Measurements from ENCODE around the gene ERLEC1. TPM values are rescaled to one million over a fixed set of nuclear protein-coding genes. Genes with fewer than 3 reads are reported as not detected.
"Not testable (repeated sequence)": the region's sequence is repeated elsewhere in the genome, so short reads cannot be mapped to it uniquely, and the experiment has no call there.

The ERLEC1 gene
- polyA plus RNA-seq, 3 donors from 2014 or later = 43.2 to 94.3 (median 46.0) TPM

- no peak for DNase-seq
- H3K9me3 Mint-ChIP-seq = no peaks in the 10 kb centered on the region
- H3K4me3 Mint-ChIP-seq = no peak overlapping the region
- H3K27ac Mint-ChIP-seq = no peak overlapping the region
- H3K36me3 Mint-ChIP-seq = peaks cover 0 to 18% (median 17%) of the 10 kb centered on the region in 3 donors
- no peaks in the 10 kb centered on the region for H3K27me3 Mint-ChIP-seq (ENCODE audit: low read depth in 3 of 3)
- no peaks in the 10 kb centered on the region for H3K4me1 Mint-ChIP-seq
These were observed 40.7 kb downstream of the ERLEC1 start for GRCh38 chr2:53827398-53828175.

GRCh38 chr2:53828331-53828730, 41.5 kb downstream of the ERLEC1 start:
- H3K27me3 Mint-ChIP-seq (ENCODE audit: low read depth in 3 of 3) = no peaks in the 10 kb centered on the region
- no peaks in the 10 kb centered on the region for H3K9me3 Mint-ChIP-seq
- DNase-seq = no peak
- H3K36me3 Mint-ChIP-seq = peaks cover 0 to 20% (median 13%) of the 10 kb centered on the region in 3 donors
- peak overlapping the region in 1 of 6 donors; percentile 14 for H3K27ac Mint-ChIP-seq
- no peak overlapping the region for H3K4me3 Mint-ChIP-seq
- no peaks in the 10 kb centered on the region for H3K4me1 Mint-ChIP-seq

GRCh38 chr2:53829273-53829979, 42.6 kb downstream of the ERLEC1 start:
- no peak for DNase-seq
- H3K4me3 Mint-ChIP-seq = no peak overlapping the region
- H3K27me3 Mint-ChIP-seq (ENCODE audit: low read depth in 3 of 3) = no peaks in the 10 kb centered on the region
- H3K27ac Mint-ChIP-seq = no peak overlapping the region
- H3K36me3 Mint-ChIP-seq = peaks cover 8 to 29% (median 22%) of the 10 kb centered on the region in 3 donors
- no peaks in the 10 kb centered on the region for H3K4me1 Mint-ChIP-seq
- no peaks in the 10 kb centered on the region for H3K9me3 Mint-ChIP-seq

- H3K4me1 Mint-ChIP-seq; H3K27me3 Mint-ChIP-seq (ENCODE audit: low read depth in 3 of 3); H3K4me3 Mint-ChIP-seq; H3K27ac Mint-ChIP-seq; DNase-seq; H3K9me3 Mint-ChIP-seq: not testable (repeated sequence)
- peaks cover 13 to 29% (median 25%) of the 10 kb centered on the region in 3 donors for H3K36me3 Mint-ChIP-seq
These were observed 43.1 kb downstream of the ERLEC1 start for GRCh38 chr2:53829980-53830290.

GRCh38 chr2:53840580-53840979, 53.7 kb downstream of the ERLEC1 start:
- H3K4me3 Mint-ChIP-seq = no peak overlapping the region
- H3K9me3 Mint-ChIP-seq = no peaks in the 10 kb centered on the region
- H3K27ac Mint-ChIP-seq = no peak overlapping the region
- H3K36me3 Mint-ChIP-seq = peaks cover 7 to 10% (median 8%) of the 10 kb centered on the region in 3 donors
- no peak for DNase-seq
- H3K4me1 Mint-ChIP-seq = peaks cover 1 to 7% of the 10 kb centered on the region in 2 donors
- peaks cover under 1 to 4% (median 2%) of the 10 kb centered on the region in 3 donors for H3K27me3 Mint-ChIP-seq (ENCODE audit: low read depth in 3 of 3)

- H3K4me1 Mint-ChIP-seq; H3K27me3 Mint-ChIP-seq (ENCODE audit: low read depth in 3 of 3); H3K4me3 Mint-ChIP-seq; H3K27ac Mint-ChIP-seq; H3K36me3 Mint-ChIP-seq; DNase-seq; H3K9me3 Mint-ChIP-seq: not testable (repeated sequence)
These were observed 54.8 kb downstream of the ERLEC1 start for GRCh38 chr2:53841651-53842050.

- Mint-ChIP-seq H3K36me3 (peaks cover 0 to 8% (median under 1%) of the 10 kb centered on the region in 3 donors), H3K4me1 (peaks cover 1 to 7% of the 10 kb centered on the region in 2 donors), H3K27me3 (ENCODE audit: low read depth in 3 of 3) (peaks cover 1 to 4% (median 2%) of the 10 kb centered on the region in 3 donors), H3K4me3 (no peak overlapping the region), H3K9me3 (no peaks in the 10 kb centered on the region), H3K27ac (no peak overlapping the region)
- no peak for DNase-seq
These were observed 56.0 kb downstream of the ERLEC1 start for GRCh38 chr2:53842891-53843290.

GRCh38 chr2:53843595-53843994, 56.8 kb downstream of the ERLEC1 start:
- DNase-seq = no peak
- H3K27ac Mint-ChIP-seq = no peak overlapping the region
- H3K4me1 Mint-ChIP-seq = peaks cover 1 to 7% of the 10 kb centered on the region in 2 donors
- H3K9me3 Mint-ChIP-seq = no peaks in the 10 kb centered on the region
- peaks cover 1 to 4% (median 2%) of the 10 kb centered on the region in 3 donors for H3K27me3 Mint-ChIP-seq (ENCODE audit: low read depth in 3 of 3)
- H3K36me3 Mint-ChIP-seq = peaks cover 0 to 12% (median 6%) of the 10 kb centered on the region in 3 donors
- H3K4me3 Mint-ChIP-seq = no peak overlapping the region

GRCh38 chr2:53848062-53848461, 61.2 kb downstream of the ERLEC1 start:
- no peak for DNase-seq
- H3K36me3 Mint-ChIP-seq = peaks cover 0 to 9% (median 6%) of the 10 kb centered on the region in 3 donors
- no peaks in the 10 kb centered on the region for H3K9me3 Mint-ChIP-seq
- H3K27ac Mint-ChIP-seq = peak overlapping the region in 1 of 6 donors; percentile 1
- peaks cover 0 to 7% of the 10 kb centered on the region in 2 donors for H3K4me1 Mint-ChIP-seq
- H3K4me3 Mint-ChIP-seq = no peak overlapping the region
- H3K27me3 Mint-ChIP-seq (ENCODE audit: low read depth in 3 of 3) = peaks cover 1 to 2% (median 2%) of the 10 kb centered on the region in 3 donors

GRCh38 chr2:53851052-53851757, 64.4 kb downstream of the ERLEC1 start:
- H3K36me3 Mint-ChIP-seq = peaks cover 4 to 20% (median 16%) of the 10 kb centered on the region in 3 donors
- H3K27ac Mint-ChIP-seq = peak overlapping the region in 2 of 6 donors; percentile 61 to 65
- H3K27me3 Mint-ChIP-seq (ENCODE audit: low read depth in 3 of 3); H3K4me3 Mint-ChIP-seq; H3K9me3 Mint-ChIP-seq; DNase-seq; H3K4me1 Mint-ChIP-seq: not testable (repeated sequence)

- Mint-ChIP-seq H3K9me3 (no peaks in the 10 kb centered on the region), H3K27me3 (ENCODE audit: low read depth in 3 of 3) (peaks cover 0 to 3% (median 0%) of the 10 kb centered on the region in 3 donors), H3K4me3 (no peak overlapping the region), H3K36me3 (peaks cover 4 to 20% (median 16%) of the 10 kb centered on the region in 3 donors), H3K27ac (peak overlapping the region in 1 of 6 donors; percentile 0), H3K4me1 (no peaks in the 10 kb centered on the region)
- no peak for DNase-seq
These were observed 65.7 kb downstream of the ERLEC1 start for GRCh38 chr2:53852532-53852931.

GRCh38 chr2:53854678-53855077, 67.8 kb downstream of the ERLEC1 start:
- H3K36me3 Mint-ChIP-seq = peaks cover 4 to 20% (median 14%) of the 10 kb centered on the region in 3 donors
- H3K4me3 Mint-ChIP-seq = no peak overlapping the region
- no peak for DNase-seq
- H3K27me3 Mint-ChIP-seq (ENCODE audit: low read depth in 3 of 3) = peaks cover 0 to 5% (median 0%) of the 10 kb centered on the region in 3 donors
- H3K27ac Mint-ChIP-seq = peak overlapping the region in 2 of 6 donors; percentile 7 to 47
- H3K9me3 Mint-ChIP-seq = no peaks in the 10 kb centered on the region
- peaks cover 0 to 11% of the 10 kb centered on the region in 2 donors for H3K4me1 Mint-ChIP-seq

GRCh38 chr2:53856272-53856671, 69.4 kb downstream of the ERLEC1 start:
- no peaks in the 10 kb centered on the region for H3K9me3 Mint-ChIP-seq
- no peak for DNase-seq
- H3K36me3 Mint-ChIP-seq = peaks cover 4 to 26% (median 14%) of the 10 kb centered on the region in 3 donors
- H3K4me3 Mint-ChIP-seq = no peak overlapping the region
- peaks cover 0 to 5% (median 0%) of the 10 kb centered on the region in 3 donors for H3K27me3 Mint-ChIP-seq (ENCODE audit: low read depth in 3 of 3)
- H3K4me1 Mint-ChIP-seq = peaks cover 0 to 11% of the 10 kb centered on the region in 2 donors
- peak overlapping the region in 1 of 6 donors; percentile 47 for H3K27ac Mint-ChIP-seq

All from immature natural killer cell (primary cell).